HepG2 (cell line): ENCODE measurements around the gene ALDH3A1. TPM values are rescaled to one million over a fixed set of nuclear protein-coding genes. Genes with fewer than 3 reads are reported as not detected.

ENCODE experiments used
- ATAC-seq: fragments of 200-7000 bp; cut with Tn5 transposase; 3 replicates; pipeline ENCODE4 v1.9.1; 2020; ENCODE audit warnings: mild to moderate bottlenecking, moderate library complexity
- BruUV-seq: library from RNA; stranded (reverse); fragments of 400-500 nt; replicated peaks from 2 replicates; lab custom pipeline; 2021; lab: Mats Ljungman, UMichigan
- CTCF ChIA-PET: fragments of 300-600 bp; formaldehyde crosslinking; extraction: SDS; loops from one replicate; lab custom pipeline; 2021; ENCODE audit warnings: low total read pairs, inconsistent platforms, low intra/inter-chr PET ratio; lab: Yijun Ruan, JAX
- POLR2A ChIA-PET: fragments of 350-600 bp; sonication (Branson Sonifier 250); formaldehyde crosslinking; loops from one replicate; lab custom pipeline; 2020; ENCODE audit warnings: antibody characterized with exemption, inconsistent platforms; lab: Yijun Ruan, JAX
- DNase-seq: peaks from one replicate; pipeline ENCODE4 v3.0.0-alpha.2; 2015; ENCODE audit warnings: low spot score
- FAIRE-seq: peaks from 3 replicates; lab custom pipeline; 2011; peaks lifted over from hg19 to GRCh38; lab: Jason Lieb, UNC
- H2AFZ ChIP-seq: one replicate; pipeline ENCODE4 v1.6.1; 2011; ENCODE audit warnings: low read length, inconsistent platforms
- H3K27ac ChIP-seq: fragments of 300-600 bp; 3 replicates; pipeline ENCODE4 v1.8.0; 2011; ENCODE audit warnings: mixed run types, mild to moderate bottlenecking, mixed read lengths, low read length, inconsistent platforms; ENCODE audit not compliant: insufficient read depth; ENCODE audit errors: extremely low read length
- H3K27me3 ChIP-seq, 2 experiments: fragments of 200-600 bp in 1 of 2; 2 replicates in 1 of 2; 3 replicates in 1 of 2; pipeline versions ENCODE4 v1.6.0 to v1.8.0; 2011; ENCODE audit warnings: low read length in 2 of 2, mild to moderate bottlenecking in 2 of 2, moderate library complexity in 2 of 2, inconsistent platforms in 1 of 2; ENCODE audit not compliant: insufficient read depth in 2 of 2, control insufficient read depth in 1 of 2
- H3K36me3 ChIP-seq, 2 experiments: fragments of 200-600 bp in 1 of 2; replicated peaks in 1 of 2; 2 replicates in 1 of 2; 3 replicates in 1 of 2; pipeline versions ENCODE4 v1.5.1 to v1.8.0; 2011; ENCODE audit warnings: low read length in 2 of 2, inconsistent platforms in 1 of 2; ENCODE audit not compliant: insufficient read depth in 2 of 2, control insufficient read depth in 1 of 2
- H3K4me1 ChIP-seq: 2 replicates; pipeline ENCODE4 v1.5.1; 2012; ENCODE audit warnings: low read length, inconsistent platforms; ENCODE audit not compliant: insufficient read depth
- H3K4me2 ChIP-seq: 2 replicates; pipeline ENCODE4 v1.6.0; 2011; ENCODE audit warnings: low read depth, low read length, inconsistent platforms
- H3K4me3 ChIP-seq, 3 experiments: fragments of 200-600 bp in 1 of 3; sonication (generic), shearing (Covaris generic) in 1 of 3; replicated peaks in 1 of 3; 2 replicates each; pipeline ENCODE4 v1.5.1; 2011 to 2016; ENCODE audit warnings: low read length in 3 of 3, inconsistent platforms in 2 of 3, low read depth in 2 of 3, mild to moderate bottlenecking in 2 of 3, control low read depth in 1 of 3, mixed read lengths in 1 of 3; ENCODE audit not compliant: insufficient read depth in 1 of 3
- H3K79me2 ChIP-seq: one replicate; pipeline ENCODE4 v1.6.1; 2011; ENCODE audit warnings: low read length, inconsistent platforms; ENCODE audit not compliant: insufficient read depth
- H3K9ac ChIP-seq: 2 replicates; pipeline ENCODE4 v1.6.0; 2011; ENCODE audit warnings: mild to moderate bottlenecking, low read depth, low read length, inconsistent platforms; ENCODE audit not compliant: insufficient read depth
- H3K9me3 ChIP-seq: 2 replicates; pipeline ENCODE4 v1.5.1; 2012; ENCODE audit warnings: mild to moderate bottlenecking, low read length
- H4K20me1 ChIP-seq: 2 replicates; pipeline ENCODE4 v1.6.0; 2011; ENCODE audit warnings: inconsistent platforms, mild to moderate bottlenecking, low read length, moderate library complexity; ENCODE audit not compliant: insufficient read depth
- PLRG1 ChIP-seq: fragments of 450-650 bp; conservative IDR thresholded peaks from 2 replicates; pipeline ENCODE4 v1.6.1; 2016
- SAP130 ChIP-seq: IDR thresholded peaks from 2 replicates; pipeline ENCODE4 v1.6.1; 2016; ENCODE audit warnings: low read depth
- SP4 ChIP-seq: sonication (generic); formaldehyde crosslinking; IDR thresholded peaks from 2 replicates; pipeline ENCODE4 v1.8.1; 2023; ENCODE audit warnings: mild to moderate bottlenecking, missing genetic modification reagents
- WGBS: methylation state at CpG from one replicate; pipeline ENCODE4 v1.1.6; 2017; ENCODE audit warnings: low lambda C conversion rate; 5-methylcytosine and 5-hydroxymethylcytosine counted together
- in situ Hi-C: cut with HindIII; loops from 2 replicates; pipeline ENCODE4 v1.10.0; 2017; ENCODE audit warnings: low pct_unique_long_range_greater_than_20kb; ENCODE audit not compliant: extremely low pct_ligation_motif_present
- intact Hi-C: fragments of 100-400 bp; cut with micrococcal nuclease; formaldehyde crosslinking; loops from one replicate; pipeline ENCODE4 v1.10.0; 2022; ENCODE audit not compliant: unreplicated experiment
- polyA plus RNA-seq, 8 experiments: library from polyadenylated mRNA; depleted of rRNA in 3 of 8; stranded (reverse) in 7 of 8; unstranded in 1 of 8; fragments of >200 nt; fragmentation: Illumina TruSeq in 4 of 8; extraction: Trizol in 4 of 8; gene quantifications; 2 replicates each; pipeline versions ENCODE4 v1.2.1 to v1.2.3, GENCODE V29; 2011 to 2016; ENCODE audit warnings: low read depth in 4 of 8, missing spikeins in 1 of 8, mixed read lengths in 1 of 8; ENCODE audit not compliant: insufficient read depth in 1 of 8
- total RNA-seq, 5 experiments: library from RNA; depleted of rRNA; stranded (reverse); fragments of >200 nt; fragmentation: Illumina TruSeq; extraction: Trizol; gene quantifications; 2 replicates each; pipeline ENCODE4 v1.2.3, GENCODE V29; 2016; ENCODE audit warnings: low read depth in 1 of 5
- TF ChIP-seq, protein P1 (sequence below): sonication (generic); formaldehyde crosslinking; IDR thresholded peaks from 2 replicates; pipeline ENCODE4 v1.4.0; 2020; ENCODE audit warnings: missing genetic modification reagents, borderline replicate concordance
- TF ChIP-seq, protein P2 (sequence below): sonication (generic); formaldehyde crosslinking; IDR thresholded peaks from 2 replicates; pipeline ENCODE4 v1.8.1; 2023; ENCODE audit warnings: mild to moderate bottlenecking, inconsistent platforms, moderate library complexity, missing genetic modification reagents, borderline replicate concordance

The ALDH3A1 gene
- total and polyA plus RNA-seq, 2 of the 13 experiments (the other 11 are each of a cell fraction or from before 2014, with no cell fraction given) = 0.07 to 0.62 TPM

DNA sequence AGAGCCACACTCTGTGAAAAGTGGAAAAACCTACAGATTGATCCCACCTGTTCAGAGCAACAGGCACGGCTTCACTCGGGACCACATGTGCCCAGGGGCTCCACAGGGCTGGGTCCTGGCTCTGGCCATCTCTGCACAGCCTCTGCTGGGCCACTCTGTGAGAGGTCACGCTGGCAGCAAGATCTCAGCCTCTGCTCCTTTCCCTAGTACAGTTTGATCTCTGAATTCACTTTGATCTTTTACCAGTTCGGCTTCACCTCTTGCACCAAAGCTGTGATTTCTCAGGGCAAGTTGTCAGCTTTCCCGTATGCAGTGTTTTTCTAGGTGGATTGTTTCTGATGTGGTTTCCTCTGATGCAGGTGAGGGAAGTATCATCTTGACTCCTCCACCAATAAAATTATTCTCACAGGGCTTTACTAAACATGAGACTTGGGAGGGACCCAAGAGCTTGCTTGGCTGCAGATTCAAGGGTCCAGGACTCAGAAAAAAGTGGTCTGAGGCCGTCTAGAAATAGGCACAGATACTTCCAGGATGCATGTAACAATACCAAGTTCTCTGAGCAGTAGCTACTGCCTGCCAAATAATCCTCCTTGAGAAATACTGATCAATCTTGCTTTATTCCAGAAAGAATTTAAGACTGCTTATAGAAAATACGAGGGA is 24.0 kb upstream of the ALDH3A1 start:
- H3K4me2 ChIP-seq = no peak overlapping the region
- peak; percentile 52 for ATAC-seq
- H3K9me3 ChIP-seq = no peaks in the 10 kb centered on the region
- no peak overlapping the region for H3K27ac ChIP-seq
- H3K36me3 ChIP-seq = no peaks in the 10 kb centered on the region
- no peak for TF ChIP-seq SAP130
- TF ChIP-seq, protein P1, sequence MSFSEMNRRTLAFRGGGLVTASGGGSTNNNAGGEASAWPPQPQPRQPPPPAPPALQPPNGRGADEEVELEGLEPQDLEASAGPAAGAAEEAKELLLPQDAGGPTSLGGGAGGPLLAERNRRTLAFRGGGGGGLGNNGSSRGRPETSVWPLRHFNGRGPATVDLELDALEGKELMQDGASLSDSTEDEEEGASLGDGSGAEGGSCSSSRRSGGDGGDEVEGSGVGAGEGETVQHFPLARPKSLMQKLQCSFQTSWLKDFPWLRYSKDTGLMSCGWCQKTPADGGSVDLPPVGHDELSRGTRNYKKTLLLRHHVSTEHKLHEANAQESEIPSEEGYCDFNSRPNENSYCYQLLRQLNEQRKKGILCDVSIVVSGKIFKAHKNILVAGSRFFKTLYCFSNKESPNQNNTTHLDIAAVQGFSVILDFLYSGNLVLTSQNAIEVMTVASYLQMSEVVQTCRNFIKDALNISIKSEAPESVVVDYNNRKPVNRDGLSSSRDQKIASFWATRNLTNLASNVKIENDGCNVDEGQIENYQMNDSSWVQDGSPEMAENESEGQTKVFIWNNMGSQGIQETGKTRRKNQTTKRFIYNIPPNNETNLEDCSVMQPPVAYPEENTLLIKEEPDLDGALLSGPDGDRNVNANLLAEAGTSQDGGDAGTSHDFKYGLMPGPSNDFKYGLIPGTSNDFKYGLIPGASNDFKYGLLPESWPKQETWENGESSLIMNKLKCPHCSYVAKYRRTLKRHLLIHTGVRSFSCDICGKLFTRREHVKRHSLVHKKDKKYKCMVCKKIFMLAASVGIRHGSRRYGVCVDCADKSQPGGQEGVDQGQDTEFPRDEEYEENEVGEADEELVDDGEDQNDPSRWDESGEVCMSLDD (CRISPR knock-in tag) = no peak
- no peak for TF ChIP-seq PLRG1
- no peak for TF ChIP-seq SP4
- TF ChIP-seq, protein P2, sequence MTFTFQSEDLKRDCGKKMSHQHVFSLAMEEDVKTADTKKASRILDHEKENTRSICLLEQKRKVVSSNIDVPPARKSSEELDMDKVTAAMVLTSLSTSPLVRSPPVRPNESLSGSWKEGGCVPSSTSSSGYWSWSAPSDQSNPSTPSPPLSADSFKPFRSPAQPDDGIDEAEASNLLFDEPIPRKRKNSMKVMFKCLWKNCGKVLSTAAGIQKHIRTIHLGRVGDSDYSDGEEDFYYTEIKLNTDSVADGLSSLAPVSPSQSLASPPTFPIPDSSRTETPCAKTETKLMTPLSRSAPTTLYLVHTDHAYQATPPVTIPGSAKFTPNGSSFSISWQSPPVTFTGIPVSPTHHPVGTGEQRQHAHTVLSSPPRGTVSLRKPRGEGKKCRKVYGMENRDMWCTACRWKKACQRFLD = no peak
- CTCF ChIA-PET = no interaction called here
- no peak overlapping the region for H2AFZ ChIP-seq
- no peak for FAIRE-seq
- DNase-seq = no peak
- no TSS peak for BruUV-seq
- intact Hi-C loops (no loop called here), in situ Hi-C loops (no loop called here)
- peaks cover 0 to 21% of the 10 kb centered on the region in 2 experiments; a peak in 2 of 5 replicates for H3K27me3 ChIP-seq
- no peaks in the 10 kb centered on the region for H3K79me2 ChIP-seq
- 1% methylated on average over 5 of the region's 7 CpGs for WGBS
- no peak overlapping the region for H3K9ac ChIP-seq
- no peak overlapping the region for H3K4me3 ChIP-seq
- POLR2A ChIA-PET = no interaction called here
- no peaks in the 10 kb centered on the region for H4K20me1 ChIP-seq
- peaks cover 14% of the 10 kb centered on the region for H3K4me1 ChIP-seq
